Measurements from ENCODE around the gene RCOR1.

RCOR1 gene

DNA sequence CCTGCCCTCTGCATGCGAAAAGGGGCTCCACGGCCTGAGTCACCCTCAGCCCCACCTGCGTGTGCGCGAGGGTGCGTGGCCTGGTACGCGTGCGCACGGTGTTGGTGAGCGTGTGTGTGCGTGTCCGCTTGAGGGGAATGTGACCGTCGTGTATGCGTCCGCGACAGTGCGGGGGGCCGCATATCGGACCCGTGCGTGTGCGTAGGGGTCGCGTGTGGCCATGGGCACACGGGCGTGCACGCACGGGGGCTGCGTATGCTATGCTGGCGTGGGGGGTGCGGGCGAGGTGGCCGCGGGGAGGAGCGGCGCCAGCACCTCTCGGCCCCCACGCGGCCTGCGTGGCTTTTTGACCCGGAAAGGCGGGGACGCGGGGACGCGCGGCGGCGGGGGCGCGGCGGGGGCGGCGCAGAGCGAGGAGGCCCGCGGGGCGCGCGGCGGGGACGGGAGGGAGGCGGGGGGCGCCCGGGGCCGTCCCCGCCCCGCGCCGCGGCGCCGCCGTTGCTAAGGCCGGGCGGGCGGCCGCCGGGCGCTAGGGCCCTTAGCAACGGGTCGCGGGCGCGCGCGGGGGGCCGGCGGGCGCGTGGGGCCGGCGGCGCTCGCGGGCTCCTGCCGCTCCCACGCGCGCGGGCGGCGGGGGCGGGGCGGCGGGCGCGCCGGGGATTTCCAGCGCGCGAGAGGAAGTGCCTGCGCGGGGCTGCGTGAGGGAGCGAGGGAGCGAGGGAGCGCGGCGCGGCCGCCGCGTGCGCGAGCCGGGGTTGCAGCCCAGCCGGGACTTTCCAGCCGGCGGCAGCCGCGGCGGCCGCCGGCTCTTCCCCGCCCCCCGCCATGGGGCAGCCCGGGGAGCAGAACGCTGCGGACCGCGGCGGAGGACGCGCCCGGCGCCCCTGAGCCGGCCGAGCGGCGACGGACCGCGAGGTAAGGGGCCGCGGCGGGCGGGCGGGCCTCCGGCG lies 184.6 kb downstream of the RCOR1 start, which contains the start of gene TRAF3:
TSS of gene TRAF3 (plus strand) at position 689 of the 950 bp plus-strand sequence. CDS start 92,753 bp downstream, outside the sequence.
- peak; percentile 83 for DNase-seq (ENCODE audit: low read depth)

DNA sequence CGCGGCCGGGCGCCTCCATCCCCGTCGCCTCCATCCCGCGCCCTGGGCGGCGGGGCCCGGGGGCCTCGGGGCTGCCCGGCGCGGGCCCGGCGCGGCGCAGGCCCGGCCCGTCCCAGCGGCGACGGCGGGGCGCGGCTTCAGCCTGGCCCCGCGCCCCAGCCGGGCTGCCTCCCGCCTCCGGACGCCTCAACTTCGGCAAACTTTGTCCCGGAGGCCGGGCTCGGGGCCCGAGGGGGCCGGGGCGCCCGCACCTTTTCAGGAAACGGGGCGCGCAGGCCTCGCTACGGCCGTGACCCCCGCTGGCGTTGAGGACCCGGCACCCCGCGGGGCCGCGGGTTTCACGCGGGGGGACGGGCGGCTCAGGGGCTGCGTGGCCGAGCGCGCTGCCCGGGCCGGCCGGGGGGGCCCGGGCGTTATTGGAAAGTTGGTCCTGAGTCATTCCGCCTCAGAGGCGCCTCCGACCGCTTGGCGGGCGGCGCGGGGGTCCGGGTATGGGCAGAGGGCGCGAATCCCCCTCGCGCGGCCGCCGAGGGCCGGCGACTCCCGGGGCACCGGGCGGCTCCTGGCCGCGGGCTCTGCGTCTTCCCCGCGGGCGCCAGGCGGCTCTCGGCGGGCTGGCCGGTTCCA lies 185.4 kb downstream of the RCOR1 start:
- DNase-seq (ENCODE audit: low read depth), result peak; percentile 36

DNA sequence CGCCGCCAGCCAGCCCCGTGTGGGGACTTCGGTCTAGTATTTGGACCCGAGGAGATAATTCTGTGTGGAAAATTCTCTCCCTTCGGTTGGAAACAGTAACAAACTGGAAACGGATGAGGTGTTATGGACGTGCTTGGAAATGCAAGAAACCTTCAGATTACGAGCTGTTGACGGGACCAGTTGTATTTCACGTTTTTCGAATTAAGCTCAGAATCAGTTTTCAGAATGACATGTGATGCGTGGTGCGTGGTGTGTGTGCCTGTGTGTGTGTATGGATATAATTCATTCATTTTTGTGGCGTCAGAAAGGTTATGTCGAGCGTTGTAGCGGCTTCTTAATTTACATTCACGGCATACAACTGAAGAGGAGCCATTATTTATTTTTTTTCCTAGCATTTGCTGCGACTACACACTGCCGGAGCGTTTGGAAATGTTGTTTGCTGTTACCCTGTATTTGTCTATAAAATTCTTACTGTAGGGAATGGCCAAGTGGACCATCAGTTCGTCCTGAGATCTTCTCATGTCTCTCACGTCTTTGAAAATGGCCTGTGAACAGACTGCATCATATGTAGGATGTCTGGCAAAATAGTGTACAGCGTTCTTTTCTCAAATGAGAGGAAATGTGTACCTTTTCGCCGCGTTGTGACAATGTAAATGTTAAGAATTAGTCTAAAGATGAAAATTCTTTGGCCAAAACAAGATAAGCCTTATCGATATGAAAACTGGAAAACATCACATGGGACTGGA lies 186.1 kb downstream of the RCOR1 start:
- DNase-seq (ENCODE audit: low read depth), result peak; percentile 45

DNA sequence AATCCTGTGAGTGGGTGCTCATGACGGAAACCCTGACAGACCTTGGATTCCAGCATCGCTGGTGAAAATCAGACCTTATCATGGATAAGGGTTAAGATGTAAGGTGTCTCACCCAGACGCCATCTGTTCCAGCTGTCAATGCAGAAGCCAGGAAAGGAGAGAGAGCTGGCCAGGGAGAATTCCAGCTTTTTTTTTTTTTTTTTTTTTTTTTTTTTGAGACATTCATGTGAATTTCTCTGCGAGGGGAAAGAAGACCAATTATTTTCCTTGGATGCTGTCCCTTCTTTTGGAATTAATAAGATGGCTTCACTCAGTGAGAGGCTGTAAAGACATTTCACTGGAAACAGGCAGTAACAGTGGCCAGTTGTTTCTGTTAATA lies 186.6 kb downstream of the RCOR1 start:
- DNase-seq (ENCODE audit: low read depth), result peak; percentile 26

DNA sequence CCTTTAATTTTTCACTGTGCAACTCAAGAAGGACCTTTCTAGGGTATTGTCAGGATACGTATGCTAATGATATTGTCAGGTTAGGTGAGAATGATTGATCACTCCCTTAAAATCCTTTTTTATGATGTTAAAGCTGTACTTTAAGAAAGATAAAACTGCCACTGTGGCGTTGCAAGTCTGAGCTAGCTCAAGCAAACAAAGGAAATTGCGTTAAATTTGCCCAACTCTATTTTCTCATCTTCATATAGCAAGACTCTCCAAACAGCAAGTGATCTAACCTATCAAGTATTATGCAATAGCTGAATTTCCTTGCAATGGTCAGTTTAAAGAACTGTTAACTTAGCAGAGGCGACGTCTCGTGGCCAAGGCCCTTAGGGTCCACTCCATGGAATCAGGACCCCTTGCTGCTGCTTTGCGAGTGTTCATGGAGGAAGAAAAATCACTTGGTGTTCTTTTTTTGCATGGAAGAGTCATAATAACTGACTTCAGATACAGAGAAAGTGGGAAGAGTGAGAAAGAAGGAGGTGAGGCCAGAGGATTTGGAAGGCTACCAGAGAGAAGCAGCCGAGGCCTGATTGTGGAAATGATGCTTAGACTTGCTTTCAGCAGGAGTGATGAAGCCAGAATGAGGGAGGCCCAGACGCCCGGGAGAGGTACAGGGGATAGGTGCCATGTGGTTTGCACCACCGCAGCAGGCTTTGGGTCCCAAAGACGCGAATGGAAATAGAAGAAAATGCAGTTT lies 187.3 kb downstream of the RCOR1 start:
- no peak for DNase-seq (ENCODE audit: low read depth)
